ENCODE results near the gene DLX1.
"Not testable (repeated sequence)": the region's sequence is repeated elsewhere in the genome, so short reads cannot be mapped to it uniquely, and the experiment has no call there.

Gene DLX1

GRCh38 chr2:172085460-172086159 lies at the start of gene DLX1:
Gene DLX1 (plus strand): TSS chr2:172085507. CDS start chr2:172085678, 171 bp downstream.
- DNase-seq (ENCODE audit: low spot score) = peak; percentile 25

GRCh38 chr2:172038121-172038520 lies 47.2 kb upstream of the DLX1 start:
- no peak for DNase-seq (ENCODE audit: low spot score)

- peak; percentile 21 for DNase-seq (ENCODE audit: low spot score)
These were observed 46.7 kb upstream of the DLX1 start for GRCh38 chr2:172038604-172039003.

GRCh38 chr2:172039011-172039704 lies 46.1 kb upstream of the DLX1 start:
- DNase-seq (ENCODE audit: low spot score) = no peak

GRCh38 chr2:172040311-172040710 lies 45.0 kb upstream of the DLX1 start:
- DNase-seq (ENCODE audit: low spot score) = no peak

GRCh38 chr2:172046080-172046678 lies 39.1 kb upstream of the DLX1 start:
- DNase-seq (ENCODE audit: low spot score) = peak; percentile 4

GRCh38 chr2:172046866-172047565 lies 38.3 kb upstream of the DLX1 start:
- no peak for DNase-seq (ENCODE audit: low spot score)

GRCh38 chr2:172047566-172048507 lies 37.5 kb upstream of the DLX1 start:
- no peak for DNase-seq (ENCODE audit: low spot score)

- DNase-seq (ENCODE audit: low spot score) = no peak
These were observed 36.5 kb upstream of the DLX1 start for GRCh38 chr2:172048508-172049503.

- no peak for DNase-seq (ENCODE audit: low spot score)
These were observed 35.7 kb upstream of the DLX1 start for GRCh38 chr2:172049567-172050120.

- no peak for DNase-seq (ENCODE audit: low spot score)
These were observed 34.7 kb upstream of the DLX1 start for GRCh38 chr2:172050479-172051125.

GRCh38 chr2:172052000-172052983 lies 33.0 kb upstream of the DLX1 start:
- no peak for DNase-seq (ENCODE audit: low spot score)

- no peak for DNase-seq (ENCODE audit: low spot score)
These were observed 31.8 kb upstream of the DLX1 start for GRCh38 chr2:172053486-172053885.

GRCh38 chr2:172056293-172056692 lies 29.0 kb upstream of the DLX1 start:
- no peak for DNase-seq (ENCODE audit: low spot score)

- no peak for DNase-seq (ENCODE audit: low spot score)
These were observed 26.6 kb upstream of the DLX1 start for GRCh38 chr2:172058660-172059059.

GRCh38 chr2:172060118-172060517 lies 25.2 kb upstream of the DLX1 start:
- not testable (repeated sequence) for DNase-seq (ENCODE audit: low spot score)

- no peak for DNase-seq (ENCODE audit: low spot score)
These were observed 22.8 kb upstream of the DLX1 start for GRCh38 chr2:172062402-172063004.

- no peak for DNase-seq (ENCODE audit: low spot score)
These were observed 21.9 kb upstream of the DLX1 start for GRCh38 chr2:172063446-172063845.
